Activated CD8-positive, alpha-beta memory T cell treated with anti-CD3 and anti-CD28 coated beads, Interleukin-2, amount 50 U/mL, for 1 hour (primary cell): ENCODE results near the gene RPS6KA5.

Source experiments
- DNase-seq: peaks from one replicate; pipeline ENCODE4 v3.0.0-alpha.2; 2020; ENCODE audit errors: extremely low read depth

RPS6KA5 gene

GRCh38 chr14:90809530-90810312, 250.7 kb downstream of the RPS6KA5 start:
- DNase-seq, result no peak

GRCh38 chr14:90808759-90809529, 251.5 kb downstream of the RPS6KA5 start:
- no peak for DNase-seq

- no peak for DNase-seq
These were observed 253.4 kb downstream of the RPS6KA5 start for GRCh38 chr14:90807060-90807459.

- DNase-seq, result no peak
These were observed 254.5 kb downstream of the RPS6KA5 start for GRCh38 chr14:90805662-90806540.

GRCh38 chr14:90805084-90805391, 255.4 kb downstream of the RPS6KA5 start:
- DNase-seq, result no peak

- DNase-seq, result no peak
These were observed 256.0 kb downstream of the RPS6KA5 start for GRCh38 chr14:90804292-90805083.

GRCh38 chr14:90803249-90803648, 257.2 kb downstream of the RPS6KA5 start:
- DNase-seq, result no peak

GRCh38 chr14:90799420-90799819, 261.0 kb downstream of the RPS6KA5 start:
- DNase-seq, result no peak

- no peak for DNase-seq
These were observed 262.5 kb downstream of the RPS6KA5 start for GRCh38 chr14:90797919-90798318.
